Measurements from ENCODE around the gene CARD14. TPM values are rescaled to one million over a fixed set of nuclear protein-coding genes. Genes with fewer than 3 reads are reported as not detected.

The CARD14 gene
- total and polyA plus RNA-seq, 2 donors (not counting 1 experiment from before 2014, with no cell fraction given), result not detected

DNA sequence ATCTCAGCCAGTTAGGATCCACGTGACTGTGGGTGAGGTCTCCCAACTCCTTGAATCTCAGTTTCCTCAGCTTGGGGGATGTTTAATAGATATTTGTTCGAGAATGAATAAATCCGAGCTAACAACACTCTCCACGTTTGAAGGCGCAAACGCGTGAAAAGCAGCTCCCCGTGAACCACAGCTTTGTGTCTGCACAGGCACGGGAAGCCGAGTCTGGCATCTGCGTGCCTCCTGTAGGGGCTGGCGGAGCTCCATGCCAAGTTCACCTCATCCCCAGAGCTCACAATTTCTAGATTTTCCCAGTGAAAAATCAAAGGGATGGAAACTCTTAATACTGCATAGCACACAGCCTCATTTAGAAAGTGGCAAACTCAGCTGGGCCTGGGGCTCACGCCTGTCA is 36.0 kb downstream of the CARD14 start:
- H3K27me3 Mint-ChIP-seq, result no peaks in the 10 kb centered on the region
- Histone ChIP-seq H3K4me3 (ENCODE audit: control extremely low read depth in 1 of 5, extremely low read depth in 1 of 5, insufficient read depth in 1 of 5, low read depth in 2 of 5, low read length in 4 of 5) (no peak overlapping the region), H3K27ac (ENCODE audit: low read length in 2 of 2) (no peak overlapping the region), H3K4me1 (ENCODE audit: control insufficient read depth in 2 of 2, insufficient read depth in 2 of 2, low read length in 2 of 2) (no peaks in the 10 kb centered on the region), H2AFZ (ENCODE audit: insufficient read depth, low read depth, low read length, poor library complexity, severe bottlenecking) (no peak overlapping the region), H3K9ac (ENCODE audit: low read length) (no peak overlapping the region), H4K20me1 (ENCODE audit: control insufficient read depth, insufficient read depth, low read length, poor library complexity, severe bottlenecking) (no peaks in the 10 kb centered on the region), H3K27me3 (replicated peaks in 1 of 4; ENCODE audit: control extremely low read depth in 1 of 4, control insufficient read depth in 3 of 4, insufficient read depth in 4 of 4, low read length in 3 of 4) (no peaks in the 10 kb centered on the region), H3K9me3 (ENCODE audit: control extremely low read depth in 1 of 3, control insufficient read depth in 2 of 3, insufficient read depth in 1 of 3, low read length in 2 of 3) (no peaks in the 10 kb centered on the region), H3K4me2 (replicated peaks; ENCODE audit: low read depth, low read length, poor library complexity, severe bottlenecking) (no peak overlapping the region), H3K36me3 (replicated peaks in 1 of 2; ENCODE audit: control extremely low read depth in 1 of 2, control insufficient read depth in 1 of 2, extremely low read depth in 1 of 2, insufficient read depth in 2 of 2, low read length in 1 of 2) (peaks cover 0 to 13% of the 10 kb centered on the region in 2 experiments), H3K79me2 (ENCODE audit: control insufficient read depth, insufficient read depth, low read length) (no peaks in the 10 kb centered on the region)
- ATAC-seq (ENCODE audit: low read depth) (no peak), DNase-seq (no peak)
- POLR2A ChIA-PET, result no interaction called here
- H3K4me1 Mint-ChIP-seq, result no peaks in the 10 kb centered on the region
- no peak overlapping the region for H3K27ac Mint-ChIP-seq
- no peaks in the 10 kb centered on the region for H3K9me3 Mint-ChIP-seq (ENCODE audit: insufficient read depth)
- 93% methylated on average over 13 of the region's 13 CpGs for WGBS (ENCODE audit: insufficient coverage)
- no peak overlapping the region for H3K4me3 Mint-ChIP-seq
- CTCF ChIA-PET, result interaction anchor here (3.3 kb wide), 1 partner anchor 9 kb away, joined by 12 read pairs; no protein-coding TSS in a partner anchor
- TF ChIP-seq, protein P1, sequence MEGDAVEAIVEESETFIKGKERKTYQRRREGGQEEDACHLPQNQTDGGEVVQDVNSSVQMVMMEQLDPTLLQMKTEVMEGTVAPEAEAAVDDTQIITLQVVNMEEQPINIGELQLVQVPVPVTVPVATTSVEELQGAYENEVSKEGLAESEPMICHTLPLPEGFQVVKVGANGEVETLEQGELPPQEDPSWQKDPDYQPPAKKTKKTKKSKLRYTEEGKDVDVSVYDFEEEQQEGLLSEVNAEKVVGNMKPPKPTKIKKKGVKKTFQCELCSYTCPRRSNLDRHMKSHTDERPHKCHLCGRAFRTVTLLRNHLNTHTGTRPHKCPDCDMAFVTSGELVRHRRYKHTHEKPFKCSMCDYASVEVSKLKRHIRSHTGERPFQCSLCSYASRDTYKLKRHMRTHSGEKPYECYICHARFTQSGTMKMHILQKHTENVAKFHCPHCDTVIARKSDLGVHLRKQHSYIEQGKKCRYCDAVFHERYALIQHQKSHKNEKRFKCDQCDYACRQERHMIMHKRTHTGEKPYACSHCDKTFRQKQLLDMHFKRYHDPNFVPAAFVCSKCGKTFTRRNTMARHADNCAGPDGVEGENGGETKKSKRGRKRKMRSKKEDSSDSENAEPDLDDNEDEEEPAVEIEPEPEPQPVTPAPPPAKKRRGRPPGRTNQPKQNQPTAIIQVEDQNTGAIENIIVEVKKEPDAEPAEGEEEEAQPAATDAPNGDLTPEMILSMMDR (IDR thresholded peaks at IDR 0.05), result no peak
- intact Hi-C loops (cut with micrococcal nuclease), result no loop called here

DNA sequence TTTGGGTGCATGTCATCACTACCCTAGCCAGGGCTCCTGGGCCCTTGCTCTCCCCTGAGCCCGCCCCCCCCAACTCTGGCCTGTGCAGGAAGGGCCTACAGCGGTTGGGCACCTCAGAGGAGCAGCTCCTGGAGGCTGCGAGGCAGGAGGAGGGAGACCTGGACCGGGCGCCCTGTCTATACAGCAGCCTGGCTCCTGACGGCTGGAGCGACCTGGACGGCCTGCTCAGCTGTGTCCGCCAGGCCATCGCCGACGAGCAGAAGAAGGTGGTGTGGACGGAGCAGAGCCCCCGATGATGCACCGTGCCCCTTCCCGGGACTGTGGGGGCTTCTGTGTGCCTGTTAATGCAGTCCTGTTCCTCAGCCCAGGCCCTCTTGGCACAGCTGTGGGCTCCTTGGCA is 38.2 kb downstream of the CARD14 start:
- H3K9me3 Mint-ChIP-seq (ENCODE audit: insufficient read depth), result no peaks in the 10 kb centered on the region
- no peak for TF ChIP-seq EZH2 (IDR thresholded peaks at IDR 0.05; ENCODE audit: borderline replicate concordance, insufficient read depth, low read depth, low read length, poor library complexity, severe bottlenecking)
- Histone ChIP-seq H3K36me3 (replicated peaks in 1 of 2; ENCODE audit: control extremely low read depth in 1 of 2, control insufficient read depth in 1 of 2, extremely low read depth in 1 of 2, insufficient read depth in 2 of 2, low read length in 1 of 2) (peaks cover 0 to 26% of the 10 kb centered on the region in 2 experiments), H3K27me3 (replicated peaks in 1 of 4; ENCODE audit: control extremely low read depth in 1 of 4, control insufficient read depth in 3 of 4, insufficient read depth in 4 of 4, low read length in 3 of 4) (no peaks in the 10 kb centered on the region), H3K4me1 (ENCODE audit: control insufficient read depth in 2 of 2, insufficient read depth in 2 of 2, low read length in 2 of 2) (peaks cover under 1 to 2% of the 10 kb centered on the region in 2 donors), H3K4me3 (ENCODE audit: control extremely low read depth in 1 of 5, extremely low read depth in 1 of 5, insufficient read depth in 1 of 5, low read depth in 2 of 5, low read length in 4 of 5) (no peak overlapping the region), H3K4me2 (replicated peaks; ENCODE audit: low read depth, low read length, poor library complexity, severe bottlenecking) (no peak overlapping the region), H2AFZ (ENCODE audit: insufficient read depth, low read depth, low read length, poor library complexity, severe bottlenecking) (no peak overlapping the region), H3K79me2 (ENCODE audit: control insufficient read depth, insufficient read depth, low read length) (no peaks in the 10 kb centered on the region), H3K27ac (ENCODE audit: low read length in 2 of 2) (no peak overlapping the region), H4K20me1 (ENCODE audit: control insufficient read depth, insufficient read depth, low read length, poor library complexity, severe bottlenecking) (no peaks in the 10 kb centered on the region), H3K9ac (ENCODE audit: low read length) (no peak overlapping the region), H3K9me3 (ENCODE audit: control extremely low read depth in 1 of 3, control insufficient read depth in 2 of 3, insufficient read depth in 1 of 3, low read length in 2 of 3) (no peaks in the 10 kb centered on the region)
- intact Hi-C loops (cut with micrococcal nuclease), result no loop called here
- POLR2A ChIA-PET, result no interaction called here
- no peak overlapping the region for H3K4me3 Mint-ChIP-seq
- no peak for ATAC-seq (ENCODE audit: low read depth)
- 97% methylated on average over 16 of the region's 16 CpGs for WGBS (ENCODE audit: insufficient coverage)
- no peaks in the 10 kb centered on the region for H3K27me3 Mint-ChIP-seq
- H3K27ac Mint-ChIP-seq, result no peak overlapping the region
- CTCF ChIA-PET, result interaction anchor here (3.3 kb wide), 1 partner anchor 12 kb away, joined by 12 read pairs; no protein-coding TSS in a partner anchor
- H3K4me1 Mint-ChIP-seq, result peaks cover 2% of the 10 kb centered on the region
- no peak for DNase-seq

Measured in B cell (primary cell).